HCT116 (cell line): ENCODE measurements around the gene CENPVL2. TPM values are rescaled to one million over a fixed set of nuclear protein-coding genes. Genes with fewer than 3 reads are reported as not detected.
"Not testable (repeated sequence)": the region's sequence is repeated elsewhere in the genome, so short reads cannot be mapped to it uniquely, and the experiment has no call there.

Experiments used
- ATAC-seq: fragments of 200-7000 bp; cut with Tn5 transposase; 2 replicates; pipeline ENCODE4 v1.9.1; 2020; ENCODE audit warnings: mild to moderate bottlenecking, moderate library complexity
- BruUV-seq: library from RNA; stranded (reverse); fragments of 400-500 nt; replicated peaks from 2 replicates; lab custom pipeline; 2021; lab: Mats Ljungman, UMichigan
- CTCF ChIA-PET: fragments of 300-600 bp; sonication (Branson Sonifier 250); formaldehyde crosslinking; loops from one replicate; lab custom pipeline; 2021; ENCODE audit warnings: antibody characterized with exemption; lab: Charles Lee
- POLR2A ChIA-PET: fragments of 300-600, 350-600 bp; sonication (Branson Sonifier 250); formaldehyde crosslinking; loops from one replicate; lab custom pipeline; 2021; ENCODE audit warnings: antibody characterized with exemption; lab: Charles Lee
- RAD21 ChIA-PET, 2 experiments: fragments of 300-600 bp; sonication (Branson Sonifier 250); formaldehyde crosslinking; loops; one replicate each; lab custom pipeline; 2023; ENCODE audit warnings: low total read pairs in 2 of 2; ENCODE audit not compliant: uncharacterized antibody in 2 of 2, unreplicated experiment in 2 of 2, low non-redundant PET in 1 of 2; lab: Charles Lee
- DNase-seq: peaks from one replicate; pipeline ENCODE4 v3.0.0-alpha.2; 2010; ENCODE audit warnings: low read depth, low spot score
- H2AFZ ChIP-seq: fragments of 200-600 bp; shearing (Covaris generic), sonication (generic); 2 replicates; pipeline ENCODE4 v1.6.1; 2017; ENCODE audit warnings: low read depth, mixed run types, mixed read lengths, antibody characterized with exemption, low read length; ENCODE audit not compliant: poor library complexity, severe bottlenecking
- H3K27ac ChIP-seq: 2 replicates; pipeline ENCODE4 v1.5.1; 2012; ENCODE audit warnings: low read depth, low read length
- H3K27me3 ChIP-seq: fragments of 200-600 bp; sonication (generic); 2 replicates; pipeline ENCODE4 v1.6.1; 2016; ENCODE audit warnings: mixed run types, low read length, mixed read lengths; ENCODE audit not compliant: insufficient read depth
- H3K36me3 ChIP-seq, 2 experiments: fragments of 200-500 bp in 1 of 2; fragments of 200-600 bp in 1 of 2; sonication (Bioruptor generic) in 1 of 2; sonication (generic) in 1 of 2; 2 replicates each; pipeline versions ENCODE4 v1.5.1 to v1.6.1; 2014 to 2016; ENCODE audit warnings: low read length in 2 of 2, inconsistent platforms in 1 of 2, mixed read lengths in 1 of 2, mixed run types in 1 of 2; ENCODE audit not compliant: insufficient read depth in 2 of 2, control insufficient read depth in 1 of 2
- H3K4me1 ChIP-seq, 2 experiments: fragments of 200-600 bp in 1 of 2; sonication (generic) in 1 of 2; 2 replicates each; pipeline versions ENCODE4 v1.5.1 to v1.6.1; 2012 to 2017; ENCODE audit warnings: low read length in 2 of 2, inconsistent platforms in 1 of 2, mild to moderate bottlenecking in 1 of 2, mixed read lengths in 1 of 2, mixed run types in 1 of 2, moderate library complexity in 1 of 2; ENCODE audit not compliant: insufficient read depth in 2 of 2, control insufficient read depth in 1 of 2
- H3K4me2 ChIP-seq: fragments of 200-600 bp; sonication (generic); 2 replicates; pipeline ENCODE4 v1.6.1; 2017; ENCODE audit warnings: mixed run types, low read length, mixed read lengths
- H3K4me3 ChIP-seq, 2 experiments: fragments of 200-600 bp in 1 of 2; sonication (generic) in 1 of 2; replicated peaks in 1 of 2; 2 replicates each; pipeline ENCODE4 v1.5.1; 2011 to 2016; ENCODE audit warnings: low read length in 2 of 2, control low read depth in 1 of 2, low read depth in 1 of 2, mild to moderate bottlenecking in 1 of 2, mixed read lengths in 1 of 2, mixed run types in 1 of 2
- H3K79me2 ChIP-seq: fragments of 200-600 bp; sonication (generic); 2 replicates; pipeline ENCODE4 v1.6.1; 2017; ENCODE audit warnings: mild to moderate bottlenecking, mixed run types, low read length, moderate library complexity, mixed read lengths; ENCODE audit not compliant: insufficient read depth
- H3K9ac ChIP-seq: fragments of 200-600 bp; sonication (generic); 2 replicates; pipeline ENCODE4 v1.6.1; 2016; ENCODE audit warnings: low read length, mixed read lengths
- H3K9me2 ChIP-seq: fragments of 200-600 bp; sonication (generic), shearing (Covaris generic); 2 replicates; pipeline ENCODE4 v1.6.1; 2017; ENCODE audit warnings: mixed run types, mild to moderate bottlenecking, moderate library complexity; ENCODE audit not compliant: insufficient read depth
- H3K9me3 ChIP-seq, 2 experiments: fragments of 200-500 bp in 1 of 2; fragments of 200-600 bp in 1 of 2; sonication (Bioruptor generic) in 1 of 2; sonication (generic) in 1 of 2; 2 replicates each; pipeline ENCODE4 v1.6.1; 2014 to 2017; ENCODE audit warnings: low read length in 2 of 2, mixed read lengths in 2 of 2, inconsistent platforms in 1 of 2, low read depth in 1 of 2, mild to moderate bottlenecking in 1 of 2, mixed run types in 1 of 2, moderate library complexity in 1 of 2; ENCODE audit not compliant: control insufficient read depth in 1 of 2, insufficient read depth in 1 of 2
- H4K20me1 ChIP-seq: fragments of 200-600 bp; sonication (generic), shearing (Covaris generic); 2 replicates; pipeline ENCODE4 v1.6.1; 2017; ENCODE audit warnings: mixed run types, mild to moderate bottlenecking, moderate library complexity; ENCODE audit not compliant: insufficient read depth
- ATF3 ChIP-seq: IDR thresholded peaks from 2 replicates; pipeline ENCODE4 v1.6.1; 2012
- CBX3 ChIP-seq: IDR thresholded peaks from 2 replicates; pipeline ENCODE4 v1.6.1; 2012; ENCODE audit warnings: low read depth
- CEBPB ChIP-seq: IDR thresholded peaks from 2 replicates; pipeline ENCODE4 v1.6.1; 2012; ENCODE audit warnings: low read depth
- CTCF ChIP-seq, 3 experiments: fragments of 200-600 bp in 1 of 3; sonication (generic) in 1 of 3; IDR thresholded peaks in 2 of 3; conservative IDR thresholded peaks in 1 of 3; 2 replicates each; pipeline ENCODE4 v1.5.1; 2012 to 2017; ENCODE audit warnings: low read depth in 2 of 3, low read length in 2 of 3, antibody characterized with exemption in 1 of 3, borderline replicate concordance in 1 of 3, control low read depth in 1 of 3, mild to moderate bottlenecking in 1 of 3, mixed read lengths in 1 of 3, mixed run types in 1 of 3, moderate library complexity in 1 of 3; ENCODE audit not compliant: insufficient read depth in 1 of 3
- EGR1 ChIP-seq: IDR thresholded peaks from 2 replicates; pipeline ENCODE4 v1.6.1; 2012; ENCODE audit warnings: low read depth
- ELF1 ChIP-seq: IDR thresholded peaks from 2 replicates; pipeline ENCODE4 v1.6.1; 2012; ENCODE audit warnings: low read depth, borderline replicate concordance
- EZH2phosphoT487 ChIP-seq: fragments of 200-600 bp; IDR thresholded peaks from 2 replicates; pipeline ENCODE4 v1.6.1; 2018; ENCODE audit warnings: antibody characterized with exemption, borderline replicate concordance
- FOSL1 ChIP-seq: IDR thresholded peaks from 2 replicates; pipeline ENCODE4 v1.6.1; 2012; ENCODE audit warnings: low read depth
- JUND ChIP-seq: IDR thresholded peaks from 2 replicates; pipeline ENCODE4 v1.6.1; 2012
- POLR2A ChIP-seq: IDR thresholded peaks from 2 replicates; pipeline ENCODE4 v1.7.0; 2011; ENCODE audit warnings: borderline replicate concordance; ENCODE audit not compliant: insufficient read depth, insufficient read length; ENCODE audit errors: extremely low read depth
- RAD21 ChIP-seq: IDR thresholded peaks from 2 replicates; pipeline ENCODE4 v1.6.1; 2012; ENCODE audit warnings: low read depth, mild to moderate bottlenecking
- SIN3A ChIP-seq: IDR thresholded peaks from 2 replicates; pipeline ENCODE4 v1.6.1; 2012; ENCODE audit warnings: low read depth
- SP1 ChIP-seq: IDR thresholded peaks from 2 replicates; pipeline ENCODE4 v1.6.1; 2012; ENCODE audit warnings: low read depth
- SRF ChIP-seq: IDR thresholded peaks from 2 replicates; pipeline ENCODE4 v1.6.1; 2012; ENCODE audit warnings: low read depth
- ZBTB33 ChIP-seq: IDR thresholded peaks from 2 replicates; pipeline ENCODE4 v1.6.1; 2011; ENCODE audit warnings: mild to moderate bottlenecking, low read length, moderate library complexity; ENCODE audit not compliant: insufficient replicate concordance; ENCODE audit errors: extremely low read depth
- ZFX ChIP-seq: fragments of 450-650 bp; IDR thresholded peaks from 2 replicates; pipeline ENCODE4 v1.6.1; 2017
- intact Hi-C: fragments of 100-400 bp; cut with micrococcal nuclease; formaldehyde crosslinking; loops from 2 replicates; pipeline ENCODE4 v1.10.0; 2022
- total RNA-seq: library from RNA; stranded (reverse); gene quantifications from one replicate; pipeline ENCODE4 v1.2.1, GENCODE V29; 2021; ENCODE audit not compliant: unreplicated experiment

CENPVL2 gene
- total RNA-seq, 1 experiment from 2014 or later, result not detected

GRCh38 chrX:51710277-51711164 is 27.9 kb upstream of the CENPVL2 start, which contains the start of gene CENPVL1:
CENPVL1 (plus strand) TSS chrX:51710512; CDS start chrX:51710512, 0 bp downstream.
- DNase-seq, POLR2A ChIA-PET, H3K9me2 ChIP-seq, H3K9me3 ChIP-seq, H3K4me1 ChIP-seq, CTCF ChIA-PET, H3K27ac ChIP-seq, BruUV-seq, H3K27me3 ChIP-seq, H3K9ac ChIP-seq, intact Hi-C loops, ATAC-seq, H3K4me2 ChIP-seq, H3K4me3 ChIP-seq, H3K79me2 ChIP-seq, H3K36me3 ChIP-seq, RAD21 ChIA-PET, H2AFZ ChIP-seq, H4K20me1 ChIP-seq: not testable (repeated sequence)

- no peak for TF ChIP-seq POLR2A
- no peak for TF ChIP-seq CBX3
- TF ChIP-seq ZBTB33, result no peak
- TF ChIP-seq SIN3A, result no peak
- no peak for TF ChIP-seq JUND
- TF ChIP-seq EGR1, result no peak
- TF ChIP-seq EZH2phosphoT487, result no peak
- TF ChIP-seq FOSL1, result no peak
- no peak for TF ChIP-seq CEBPB
- no peak for TF ChIP-seq RAD21
- TF ChIP-seq ATF3, result no peak
- no peak for TF ChIP-seq ELF1
- TF ChIP-seq SP1, result no peak
- TF ChIP-seq ZFX, result no peak
- TF ChIP-seq CTCF (IDR thresholded peaks at IDR 0.05 in 2 of 3, conservative IDR thresholded peaks at IDR 0.05 in 1 of 3; ENCODE audit: borderline replicate concordance in 1 of 3, insufficient read depth in 1 of 3, low read depth in 2 of 3, low read length in 2 of 3), result no peak
- no peak for TF ChIP-seq SRF
- no peak for DNase-seq
- no peak overlapping the region for H3K4me2 ChIP-seq
- no peak overlapping the region for H3K27ac ChIP-seq
- H3K27me3 ChIP-seq, result no peaks in the 10 kb centered on the region
- H3K9ac ChIP-seq, result no peak overlapping the region
- no peak overlapping the region for H3K4me3 ChIP-seq
- no peaks in the 10 kb centered on the region for H3K9me3 ChIP-seq
- H2AFZ ChIP-seq, result no peak overlapping the region
- no peaks in the 10 kb centered on the region for H3K4me1 ChIP-seq
- intact Hi-C loops, result no loop called here
- POLR2A ChIA-PET, result no interaction called here
- ATAC-seq, result no peak
- H4K20me1 ChIP-seq, result no peaks in the 10 kb centered on the region
- no peaks in the 10 kb centered on the region for H3K79me2 ChIP-seq
- no TSS peak for BruUV-seq
- CTCF ChIA-PET, result no interaction called here
- H3K9me2 ChIP-seq, result no peaks in the 10 kb centered on the region
- RAD21 ChIA-PET, result no interaction called here
- no peaks in the 10 kb centered on the region for H3K36me3 ChIP-seq
Measured at GRCh38 chrX:51697397-51697796, 14.8 kb upstream of the CENPVL2 start.
